ENCODE data around the gene NOTCH4.
"Not testable (repeated sequence)": the region's sequence is repeated elsewhere in the genome, so short reads cannot be mapped to it uniquely, and the experiment has no call there.

NOTCH4 gene

GRCh38 chr6:32252331-32253009 is 28.6 kb upstream of the NOTCH4 start:
- no peak for DNase-seq (ENCODE audit: low spot score)
- no peak for TF ChIP-seq CTCF (IDR thresholded peaks at IDR 0.05; ENCODE audit: extremely low read depth, missing control alignments)

- TF ChIP-seq CTCF (IDR thresholded peaks at IDR 0.05; ENCODE audit: extremely low read depth, missing control alignments), result no peak
- DNase-seq (ENCODE audit: low spot score), result no peak
Measured at GRCh38 chr6:32249262-32249661, 25.4 kb upstream of the NOTCH4 start.

GRCh38 chr6:32247401-32247800 is 23.5 kb upstream of the NOTCH4 start:
- DNase-seq (ENCODE audit: low spot score), result no peak
- TF ChIP-seq CTCF (IDR thresholded peaks at IDR 0.05; ENCODE audit: extremely low read depth, missing control alignments), result no peak

GRCh38 chr6:32244946-32245398 is 21.1 kb upstream of the NOTCH4 start:
- TF ChIP-seq CTCF (IDR thresholded peaks at IDR 0.05; ENCODE audit: extremely low read depth, missing control alignments), result peak; percentile 81
- peak; percentile 83 for DNase-seq (ENCODE audit: low spot score)

GRCh38 chr6:32244270-32244669 is 20.4 kb upstream of the NOTCH4 start:
- DNase-seq (ENCODE audit: low spot score), result no peak
- no peak for TF ChIP-seq CTCF (IDR thresholded peaks at IDR 0.05; ENCODE audit: extremely low read depth, missing control alignments)

- DNase-seq (ENCODE audit: low spot score), result not testable (repeated sequence)
Measured at GRCh38 chr6:32242318-32242813, 18.5 kb upstream of the NOTCH4 start.

- no peak for DNase-seq (ENCODE audit: low spot score)
- TF ChIP-seq CTCF (IDR thresholded peaks at IDR 0.05; ENCODE audit: extremely low read depth, missing control alignments), result no peak
Measured at GRCh38 chr6:32240686-32241085, 16.8 kb upstream of the NOTCH4 start.

GRCh38 chr6:32239462-32239861 is 15.6 kb upstream of the NOTCH4 start:
- DNase-seq (ENCODE audit: low spot score), result no peak
- TF ChIP-seq CTCF (IDR thresholded peaks at IDR 0.05; ENCODE audit: extremely low read depth, missing control alignments), result no peak
